ENCODE results near the gene MTA3.
"Not testable (repeated sequence)": the region's sequence is repeated elsewhere in the genome, so short reads cannot be mapped to it uniquely, and the experiment has no call there.

Gene MTA3

DNA sequence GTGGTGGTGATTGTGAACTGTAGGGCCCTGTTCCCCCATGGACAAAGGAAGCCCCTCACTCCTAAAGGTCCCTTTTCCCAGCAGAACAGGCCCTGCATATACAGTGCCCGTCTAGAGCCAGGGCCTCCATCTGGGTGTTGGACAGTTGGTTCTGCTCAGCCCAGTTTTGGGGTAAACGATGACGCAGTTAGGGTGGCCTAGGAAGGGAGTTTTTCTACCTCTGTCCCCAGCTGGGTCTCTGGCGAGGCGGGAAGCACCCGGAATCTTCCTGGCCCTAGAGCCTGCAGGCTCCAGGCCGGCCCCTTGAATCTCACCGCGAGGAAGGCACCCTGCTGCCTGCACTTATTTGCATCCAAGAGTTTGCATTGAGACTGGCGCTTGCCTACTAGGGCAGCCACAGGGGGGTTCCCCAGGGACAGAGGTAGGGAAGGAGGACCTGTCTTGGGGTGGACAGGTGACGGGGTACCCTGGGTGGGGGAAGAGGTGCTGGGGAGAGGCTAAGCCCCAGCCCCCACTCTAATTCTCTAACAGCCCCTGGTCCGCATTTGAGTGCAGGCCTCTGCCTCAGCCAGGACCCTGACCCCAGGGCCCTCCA, 529 bp upstream of the MTA3 start:
- no peak for DNase-seq

DNA sequence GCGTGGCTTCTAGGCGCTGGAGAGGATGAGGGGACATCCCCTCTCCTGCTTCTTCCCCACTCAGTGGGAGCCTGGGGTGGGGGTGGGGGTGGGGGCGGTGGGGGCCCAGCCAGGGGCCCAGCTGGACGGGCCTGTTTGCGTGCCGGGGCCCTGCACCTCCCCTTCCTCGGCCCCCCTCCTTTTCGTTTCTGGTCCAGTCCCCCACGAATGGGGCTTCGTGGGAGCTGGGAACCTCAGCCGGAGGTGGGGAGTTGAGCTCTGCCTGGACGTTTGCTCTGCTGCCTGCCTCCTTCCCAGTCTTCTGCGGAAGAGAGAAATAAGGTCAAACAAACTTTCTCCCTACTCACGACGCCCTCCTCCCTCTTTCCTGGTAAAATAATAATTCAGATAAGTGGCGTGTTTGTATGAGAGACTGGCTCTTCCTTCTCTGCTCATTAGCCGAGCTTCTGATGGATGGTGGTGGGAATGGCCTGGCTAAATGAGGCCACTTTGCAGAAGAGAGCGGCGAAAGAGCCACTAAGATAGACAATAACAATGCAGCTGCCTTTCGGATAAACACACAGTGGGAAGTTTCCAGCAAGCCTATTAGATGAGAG, 782 bp downstream of the MTA3 start:
- no peak for DNase-seq

DNA sequence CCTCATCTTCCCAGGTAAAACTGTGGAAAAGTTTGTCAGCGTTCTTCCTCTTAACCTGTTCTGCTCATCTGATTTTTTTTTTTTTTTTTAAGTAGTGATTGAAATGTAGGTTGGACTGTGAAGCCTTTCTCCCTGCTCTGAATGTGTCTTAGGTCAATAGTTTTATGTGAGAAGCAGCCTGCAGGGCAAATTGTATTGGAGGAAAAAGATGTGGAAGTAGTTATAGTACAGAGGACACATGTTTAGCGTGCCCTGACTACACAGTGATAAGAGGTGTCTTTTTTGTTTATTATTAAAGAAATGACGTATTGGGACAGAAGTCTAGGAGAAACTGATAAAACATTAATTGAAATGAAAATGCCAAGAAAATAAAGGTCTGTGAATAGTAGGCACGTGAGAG, 1.5 kb downstream of the MTA3 start:
- no peak for DNase-seq

DNA sequence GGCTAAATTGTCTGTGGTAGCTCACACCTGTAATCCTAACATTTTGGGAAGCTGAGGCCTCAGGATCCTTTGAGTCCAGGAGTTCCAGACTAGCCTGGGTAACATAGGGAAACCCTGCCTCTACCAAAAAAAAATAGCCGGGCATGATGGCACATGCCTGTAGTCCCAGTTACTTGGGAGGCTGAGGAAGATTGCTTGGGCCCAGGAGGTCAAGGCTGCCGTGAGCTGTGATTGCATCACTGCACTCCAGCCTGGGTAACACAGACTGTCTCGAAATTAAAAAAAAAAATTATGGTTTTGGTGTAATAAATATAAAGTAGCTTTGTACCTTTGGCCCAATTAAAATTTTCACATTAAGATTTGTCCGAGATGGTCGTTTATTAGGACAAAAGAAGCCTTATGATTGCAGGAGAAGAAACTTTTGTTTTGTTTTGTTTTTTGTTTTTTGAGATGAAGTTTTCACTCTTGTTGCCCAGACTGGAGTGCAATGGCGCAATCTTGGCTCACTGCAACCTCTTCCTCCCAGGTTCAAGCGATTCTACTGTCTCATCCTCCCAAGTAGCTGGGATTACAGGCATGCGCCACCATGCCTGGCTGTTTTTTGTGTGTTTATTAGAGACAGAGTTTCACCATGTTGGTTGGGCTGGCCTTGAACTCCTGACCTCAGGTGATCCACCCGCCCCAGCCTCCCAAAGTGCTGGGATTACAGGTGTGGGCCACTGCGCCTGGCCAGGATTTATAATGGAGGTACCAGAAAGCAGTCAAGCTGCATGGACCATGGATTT, 4.1 kb downstream of the MTA3 start:
- no peak for DNase-seq

DNA sequence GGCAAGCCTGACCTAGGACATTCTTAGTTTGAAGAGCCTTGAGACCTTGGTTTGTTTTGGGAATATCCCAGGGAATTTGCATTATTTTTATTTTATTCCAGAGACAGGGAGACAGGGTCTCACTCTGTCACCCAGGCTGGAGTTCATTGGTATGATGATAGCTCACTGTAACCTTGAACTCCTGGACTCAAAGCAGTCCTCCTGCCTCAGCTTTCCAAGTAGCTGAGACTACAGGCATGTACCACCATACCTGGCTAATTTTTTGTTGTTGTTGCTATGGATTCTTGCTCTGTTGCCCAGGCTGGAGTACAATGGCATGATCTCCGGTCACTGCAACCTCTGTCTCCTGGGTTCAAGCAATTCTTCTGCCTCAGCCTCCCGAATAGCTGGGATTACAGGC, 4.8 kb downstream of the MTA3 start:
- no peak for DNase-seq

DNA sequence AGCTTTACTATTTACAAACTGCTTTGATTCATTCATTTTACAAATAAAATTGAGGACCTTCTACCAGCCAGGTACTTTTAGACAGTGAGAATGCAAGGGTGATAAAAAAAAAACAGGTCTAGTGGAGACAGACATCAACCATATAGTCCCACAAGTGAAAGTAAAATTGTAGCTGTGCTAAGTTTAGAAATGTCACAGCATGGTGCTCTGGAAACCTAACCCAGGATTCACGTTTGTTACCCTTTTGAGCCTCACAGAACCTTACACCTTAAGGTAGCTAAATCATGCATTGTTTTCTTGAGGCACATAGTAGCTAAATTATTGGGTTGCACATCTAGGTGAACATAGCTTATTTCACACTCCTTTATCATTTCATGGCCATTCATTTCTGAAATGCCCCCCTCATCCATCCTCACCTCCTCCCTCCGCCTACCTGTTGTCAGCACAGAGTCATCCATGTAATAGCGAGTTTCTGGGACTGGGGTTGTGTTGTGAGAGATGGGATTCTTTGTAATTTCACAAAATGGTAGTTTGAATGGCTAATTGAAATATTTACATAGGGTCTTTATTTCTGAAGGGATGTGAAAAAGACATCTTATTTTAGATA, 7.1 kb downstream of the MTA3 start:
- no peak for DNase-seq

DNA sequence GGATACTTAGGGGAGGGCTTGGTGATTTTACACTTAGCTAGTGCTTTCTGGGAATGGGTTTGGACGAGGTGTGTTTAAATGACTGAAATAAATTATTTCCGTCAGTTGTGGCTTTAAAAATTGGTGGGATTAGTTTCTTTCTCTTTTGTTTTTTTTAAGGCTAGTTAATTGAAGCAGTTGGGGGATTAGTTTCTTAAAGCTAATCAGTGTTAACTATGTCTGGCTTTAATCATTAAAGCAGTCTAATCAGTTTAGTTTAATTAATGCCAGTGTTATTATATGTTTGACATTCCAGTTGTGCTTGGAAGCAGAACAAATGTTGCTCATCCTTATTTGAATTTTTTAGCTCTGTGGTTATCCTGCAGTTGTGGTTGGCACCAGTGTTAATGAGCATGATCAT, 10.2 kb downstream of the MTA3 start:
- DNase-seq, result no peak

DNA sequence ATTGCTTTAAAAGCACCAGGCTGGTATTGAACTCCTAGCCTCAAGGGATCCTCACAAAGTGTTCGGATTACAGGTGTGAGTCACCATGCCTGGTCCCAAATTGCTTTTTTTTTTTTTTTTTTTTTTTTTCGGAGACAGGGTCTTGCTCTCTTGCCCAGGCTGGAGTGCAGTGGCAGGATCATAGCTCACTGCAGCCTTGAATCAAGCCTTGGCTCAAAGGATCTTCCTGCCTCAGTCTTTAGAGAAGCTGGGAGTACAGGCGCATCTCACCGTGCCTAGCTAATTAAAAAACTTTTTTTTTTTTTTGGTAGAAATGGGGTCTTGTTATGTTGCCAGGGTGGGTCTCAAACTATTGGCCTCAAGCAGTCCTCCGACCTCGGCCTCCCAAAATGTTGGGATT, 12.8 kb downstream of the MTA3 start:
- no peak for DNase-seq

DNA sequence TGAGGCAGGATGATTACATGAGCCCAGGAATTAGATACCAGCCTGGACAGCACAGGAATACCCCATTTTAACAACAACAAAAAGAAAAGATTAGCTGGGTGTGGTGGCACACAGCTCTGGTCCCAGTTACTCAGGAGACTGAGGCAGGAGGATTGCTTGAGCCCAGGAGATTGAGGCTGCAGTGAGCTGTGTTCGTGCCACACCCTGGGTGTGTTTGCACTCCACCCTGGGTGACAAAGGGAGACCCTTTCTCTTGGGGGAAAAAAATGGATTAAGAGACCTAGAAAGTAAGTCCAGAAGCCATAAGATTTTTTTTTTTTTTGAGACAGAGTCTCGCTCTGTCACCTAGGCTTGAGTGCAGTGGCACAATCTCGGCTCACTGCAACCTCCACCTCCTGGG, 16.2 kb downstream of the MTA3 start:
- not testable (repeated sequence) for DNase-seq

DNA sequence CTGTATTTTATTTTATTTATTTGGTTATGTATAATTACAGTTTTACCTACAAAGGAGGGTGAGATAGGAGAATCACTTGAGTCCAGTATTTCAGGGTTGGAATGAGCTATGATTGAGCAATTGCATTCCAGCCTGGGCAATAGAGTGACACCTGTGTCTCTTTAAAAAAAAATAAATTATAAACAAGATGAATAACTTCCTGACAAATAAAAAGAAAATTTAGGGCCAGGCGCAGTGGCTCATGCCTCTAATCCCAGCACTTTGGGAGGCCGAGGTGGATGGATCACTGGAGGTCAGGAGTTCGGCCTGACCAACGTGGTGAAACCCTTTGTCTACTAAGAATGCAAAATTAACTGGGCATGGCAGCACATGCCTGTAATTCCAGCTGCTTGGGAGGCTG, 17.3 kb downstream of the MTA3 start:
- DNase-seq, result no peak

DNA sequence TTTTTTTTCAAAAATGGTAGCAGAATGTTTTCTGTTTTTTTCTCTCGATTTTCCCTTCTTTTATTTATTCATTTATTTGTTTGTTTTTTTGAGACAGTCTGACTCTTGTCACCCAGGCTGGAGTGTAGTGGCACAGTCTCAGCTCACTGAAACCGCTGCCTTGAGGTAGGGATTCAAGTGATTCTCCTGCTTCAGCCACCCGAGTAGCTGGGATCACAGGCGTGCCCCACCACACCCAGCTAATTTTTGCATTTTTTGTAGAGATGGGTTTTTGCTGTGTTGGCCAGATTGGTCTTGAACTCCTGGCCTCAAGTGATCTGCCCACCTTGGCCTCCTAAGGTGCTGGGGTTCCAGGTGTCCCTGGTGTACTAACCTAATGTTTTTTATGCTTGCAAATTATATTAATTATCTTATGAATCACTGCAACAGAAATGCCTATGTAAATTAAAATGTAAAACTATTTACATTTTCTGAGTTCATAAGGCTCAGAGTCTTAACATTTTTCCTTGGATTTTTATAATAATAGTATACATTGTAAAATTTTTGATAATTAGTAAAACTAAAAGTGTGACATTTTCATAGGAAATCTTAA, 19.2 kb downstream of the MTA3 start:
- no peak for DNase-seq

DNA sequence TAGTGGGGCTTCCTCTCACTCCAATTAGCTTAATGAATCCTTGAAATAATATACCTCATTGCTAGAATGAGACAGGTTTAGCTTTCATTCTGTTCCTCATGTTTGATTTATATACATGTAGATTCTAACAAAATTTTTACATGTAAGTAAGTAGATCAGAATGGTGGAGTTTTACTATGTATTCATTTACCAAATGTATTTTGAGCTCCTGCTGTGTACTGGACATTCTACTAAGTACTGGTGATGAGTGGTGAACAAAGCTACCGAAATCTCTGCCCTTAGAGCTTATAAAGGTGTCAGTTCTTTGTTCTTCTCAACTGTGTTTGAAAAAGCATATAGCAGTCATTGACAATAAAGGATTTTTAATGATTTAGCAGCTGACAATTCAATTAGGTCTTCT, 19.7 kb downstream of the MTA3 start:
- DNase-seq, result no peak

DNA sequence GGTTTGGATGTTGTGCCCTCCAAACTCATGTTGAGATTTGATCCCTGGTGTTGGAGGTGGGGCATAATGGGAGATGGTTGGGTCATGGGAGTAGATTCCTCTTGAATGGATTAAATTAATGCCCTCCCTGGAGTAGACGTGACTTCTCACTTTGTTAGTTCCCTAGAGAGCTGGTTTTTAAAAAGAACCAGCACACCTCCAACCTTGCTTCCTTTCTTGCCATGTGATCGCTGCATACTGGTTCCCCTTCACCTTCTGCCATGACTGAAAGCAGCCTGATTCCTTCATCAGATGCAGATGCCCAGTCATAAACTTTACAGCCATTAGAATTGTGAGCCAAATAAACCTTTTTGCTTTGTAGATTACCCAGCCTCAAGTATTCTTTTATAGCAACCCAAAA, 21.7 kb downstream of the MTA3 start:
- no peak for DNase-seq

DNA sequence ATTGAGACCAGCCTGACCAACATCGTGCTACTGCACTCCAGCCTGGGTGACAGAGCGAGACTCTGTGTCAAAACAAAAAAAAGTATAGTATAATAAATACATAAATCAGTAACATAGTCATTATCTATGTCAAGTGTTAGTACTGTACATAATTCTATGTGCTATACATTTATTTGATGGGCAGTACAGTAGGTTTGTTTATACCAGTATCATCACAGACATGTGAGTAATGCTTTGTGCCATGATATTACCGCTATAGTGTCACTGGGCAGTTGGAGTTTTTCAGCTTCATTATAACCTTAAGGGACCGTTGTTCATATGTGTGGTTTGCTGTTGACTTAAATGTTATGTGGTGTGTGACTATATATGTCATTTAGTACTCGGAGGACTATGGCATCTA, 24.9 kb downstream of the MTA3 start:
- no peak for DNase-seq

DNA sequence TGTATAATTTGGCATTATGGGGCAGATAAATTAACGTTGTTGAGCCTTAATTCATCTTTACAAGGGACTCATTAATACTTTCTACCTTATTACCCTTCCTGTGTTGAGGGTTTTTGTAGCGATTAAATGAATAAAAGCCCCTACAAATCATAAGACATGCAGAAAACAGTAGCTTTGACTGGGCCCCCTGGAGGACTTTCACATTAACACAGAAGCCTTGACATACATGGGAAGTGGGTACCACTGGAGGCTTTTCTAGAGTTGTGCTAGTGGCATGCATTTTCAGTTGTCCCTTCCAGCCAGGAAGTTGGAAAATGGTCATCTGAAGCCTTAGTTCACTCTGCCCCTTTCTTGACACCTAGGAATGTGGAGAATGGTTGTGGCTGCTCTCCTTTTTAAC, 30.2 kb downstream of the MTA3 start:
- DNase-seq, result no peak

DNA sequence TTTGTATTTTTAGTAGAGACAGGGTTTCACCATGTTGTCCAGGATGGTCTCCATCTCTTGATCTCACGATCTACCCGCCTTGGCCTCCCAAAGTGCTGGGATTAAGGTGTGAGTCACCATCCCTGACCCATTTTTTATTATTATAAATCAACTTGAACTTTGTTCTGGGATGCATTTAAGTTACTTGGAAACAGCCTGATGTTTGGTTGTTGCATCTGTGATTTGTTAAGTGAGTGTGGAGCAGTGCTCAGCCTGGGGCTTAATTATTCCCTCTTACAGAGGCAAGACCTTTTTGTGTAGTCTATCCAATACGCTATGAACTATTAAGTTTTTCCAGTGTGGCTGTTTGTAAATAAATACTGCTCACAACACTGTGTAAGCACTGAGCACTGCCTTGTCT, 32.6 kb downstream of the MTA3 start:
- no peak for DNase-seq

DNA sequence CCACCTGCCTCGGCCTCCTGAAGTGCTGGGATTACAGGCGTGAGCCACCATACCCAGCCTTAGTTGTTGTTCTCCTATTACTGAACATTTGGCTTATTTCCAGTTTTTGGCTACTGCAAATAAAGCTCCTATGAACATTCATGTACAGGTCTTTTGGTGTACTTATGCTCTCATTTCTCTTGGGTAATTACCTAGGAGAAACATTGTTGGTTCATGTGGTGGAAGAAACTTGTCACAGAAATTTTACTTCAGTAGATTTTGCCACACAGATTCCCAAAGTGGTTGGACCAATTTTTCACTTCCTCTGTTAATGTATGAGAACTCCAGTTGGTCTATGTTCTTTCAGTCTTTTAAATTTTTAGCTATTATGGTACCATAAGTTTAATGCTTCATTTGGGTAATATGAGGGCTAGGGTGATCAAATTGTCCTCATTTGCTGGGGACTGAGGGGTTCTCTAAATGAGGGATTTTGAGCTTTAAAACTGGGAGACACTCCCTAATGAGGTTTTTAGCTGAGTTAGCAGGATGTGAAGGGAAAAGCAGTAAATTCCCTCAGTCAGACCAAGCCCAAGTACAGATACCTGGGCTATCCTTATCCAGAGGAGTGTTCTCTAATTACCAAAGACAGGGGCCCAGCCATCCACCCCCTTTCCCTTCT, 33.9 kb downstream of the MTA3 start:
- no peak for DNase-seq

DNA sequence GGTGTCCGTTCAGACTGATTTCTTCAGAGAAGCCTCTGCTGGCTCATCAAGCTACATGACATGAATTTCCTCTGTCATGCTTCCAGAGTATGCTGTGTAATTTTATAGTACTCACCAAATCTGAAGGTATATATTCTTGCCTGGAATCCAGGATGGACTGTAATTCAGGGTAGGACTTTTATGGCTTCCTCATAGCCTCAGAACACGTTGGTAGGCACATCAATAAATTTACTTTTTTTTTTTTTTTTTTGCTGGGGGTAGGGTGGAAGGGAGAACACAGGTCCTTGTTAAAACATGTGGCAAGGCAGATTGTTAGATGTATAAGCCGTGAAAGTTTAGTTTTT, 34.4 kb downstream of the MTA3 start:
- no peak for DNase-seq

DNA sequence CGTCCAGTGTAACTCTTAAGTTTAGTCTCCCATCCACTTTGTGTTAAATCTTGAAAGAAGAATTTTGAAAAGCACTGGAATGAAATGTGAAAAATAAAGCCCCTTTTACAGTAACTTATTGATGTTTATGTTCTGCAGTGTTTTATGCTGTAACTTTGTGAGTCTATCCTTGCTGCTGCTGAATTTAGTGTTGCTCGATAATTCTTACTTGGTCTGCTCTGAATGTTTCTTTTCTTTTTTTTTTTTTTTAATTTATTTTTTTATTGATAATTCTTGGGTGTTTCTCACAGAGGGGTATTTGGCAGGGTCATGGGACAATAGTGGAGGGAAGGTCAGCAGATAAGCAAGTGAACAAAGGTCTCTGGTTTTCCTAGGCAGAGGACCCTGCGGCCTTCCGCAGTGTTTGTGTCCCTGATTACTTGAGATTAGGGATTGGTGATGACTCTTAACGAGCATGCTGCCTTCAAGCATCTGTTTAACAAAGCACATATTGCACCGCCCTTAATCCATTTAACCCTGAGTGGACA, 36.0 kb downstream of the MTA3 start:
- not testable (repeated sequence) for DNase-seq

DNA sequence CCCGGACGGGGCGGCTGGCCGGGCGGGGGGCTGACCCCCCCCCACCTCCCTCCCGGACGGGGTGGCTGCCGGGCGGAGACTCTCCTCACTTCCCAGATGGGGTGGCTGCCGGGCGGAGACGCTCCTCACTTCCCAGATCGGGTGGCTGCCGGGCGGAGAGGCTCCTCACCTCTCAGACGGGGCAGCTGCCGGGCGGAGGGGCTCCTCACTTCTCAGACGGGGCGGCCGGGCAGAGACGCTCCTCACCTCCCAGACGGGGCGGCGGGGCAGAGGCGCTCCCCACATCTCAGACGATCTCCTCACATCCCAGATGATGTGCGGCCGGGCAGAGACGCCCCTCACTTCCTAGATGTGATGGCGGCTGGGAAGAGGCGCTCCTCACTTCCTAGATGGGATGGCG, 37.7 kb downstream of the MTA3 start:
- not testable (repeated sequence) for DNase-seq

DNA sequence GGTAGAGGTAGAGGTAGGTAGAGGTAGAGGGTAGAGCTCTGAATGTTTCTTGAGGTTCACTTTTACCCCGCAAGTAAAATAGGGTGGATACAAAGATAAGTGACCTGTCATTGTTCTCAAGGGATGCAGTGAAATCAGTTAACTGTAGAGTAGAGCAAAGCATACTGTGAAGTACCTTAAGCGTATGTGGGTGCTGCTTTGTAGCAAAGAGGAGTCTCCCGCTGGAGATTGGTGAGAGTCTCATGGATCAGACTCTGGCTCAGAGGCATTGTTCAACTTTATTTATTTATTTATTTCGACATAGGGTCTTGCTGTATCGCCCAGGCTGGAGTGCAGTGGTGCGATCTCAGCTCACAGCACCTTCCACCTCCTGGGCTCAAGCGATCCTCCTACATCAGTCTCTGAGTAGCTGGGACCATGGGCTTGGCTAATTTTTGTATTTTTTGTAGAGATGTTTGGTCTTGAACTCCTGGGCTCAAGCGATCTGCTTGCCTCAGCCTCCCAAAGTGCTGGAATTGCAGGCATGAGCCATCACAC, 38.7 kb downstream of the MTA3 start:
- DNase-seq, result no peak

DNA sequence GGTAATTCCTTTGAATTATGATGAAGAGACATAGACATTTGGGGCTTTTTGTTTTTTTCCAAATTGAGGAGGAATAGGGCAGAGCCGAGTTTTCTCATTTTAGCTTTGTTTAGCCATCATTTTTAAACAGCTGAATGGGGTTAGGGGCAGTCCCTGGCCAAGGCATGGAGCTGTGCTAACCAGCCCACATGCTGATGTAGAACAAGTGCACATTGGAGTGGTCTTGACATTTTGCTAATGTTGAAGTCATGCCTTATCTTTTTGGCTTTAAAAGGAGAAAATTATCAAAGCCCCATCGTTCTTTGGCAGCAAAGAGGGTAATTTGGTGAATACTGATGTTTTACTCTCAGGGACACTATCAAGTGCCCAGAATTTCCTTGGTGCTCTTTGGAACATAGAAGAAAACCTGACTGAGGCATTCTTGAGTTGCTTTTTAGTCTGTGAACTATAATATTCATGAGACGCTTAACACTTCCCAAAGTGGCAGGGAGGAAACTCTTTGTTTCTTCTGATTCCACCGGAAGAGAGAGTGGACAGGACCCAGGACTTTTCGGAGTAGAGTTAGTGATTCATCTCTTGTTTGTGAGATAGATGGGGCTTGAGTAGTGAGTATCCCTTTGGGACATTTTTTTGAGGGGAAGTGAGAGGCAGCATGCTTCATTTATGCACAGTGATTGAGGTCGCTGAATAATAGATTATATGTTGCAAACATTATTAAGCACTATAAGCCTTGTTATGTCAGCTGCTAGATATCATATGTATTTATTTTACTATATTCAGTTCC, 45.0 kb downstream of the MTA3 start:
- DNase-seq, result no peak

Data from activated gamma-delta T cell (primary cell).